Frontal cortex (tissue), 4 donors: ENCODE results near the gene BMPR2. TPM values are rescaled to one million over a fixed set of nuclear protein-coding genes. Genes with fewer than 3 reads are reported as not detected.
"Not testable (repeated sequence)": the region's sequence is repeated elsewhere in the genome, so short reads cannot be mapped to it uniquely, and the experiment has no call there.

Source experiments
- DNase-seq, 2 donors: peaks; one replicate each; pipeline ENCODE4 v3.0.0; 2012; ENCODE audit warnings: low spot score in 2 of 2
- FAIRE-seq: peaks from 2 replicates; lab custom pipeline; 2012; peaks lifted over from hg19 to GRCh38; lab: Jason Lieb, UNC
- total RNA-seq: library from RNA; depleted of rRNA; stranded (reverse); fragments of >200 nt; gene quantifications from one replicate; pipeline ENCODE4 v1.2.3, GENCODE V29; 2014
- donor health status: control.
- donor health status: control.
- donor health status: control.

Gene BMPR2
- total RNA-seq, 1 donor from 2014 or later: 74.6 TPM

DNA sequence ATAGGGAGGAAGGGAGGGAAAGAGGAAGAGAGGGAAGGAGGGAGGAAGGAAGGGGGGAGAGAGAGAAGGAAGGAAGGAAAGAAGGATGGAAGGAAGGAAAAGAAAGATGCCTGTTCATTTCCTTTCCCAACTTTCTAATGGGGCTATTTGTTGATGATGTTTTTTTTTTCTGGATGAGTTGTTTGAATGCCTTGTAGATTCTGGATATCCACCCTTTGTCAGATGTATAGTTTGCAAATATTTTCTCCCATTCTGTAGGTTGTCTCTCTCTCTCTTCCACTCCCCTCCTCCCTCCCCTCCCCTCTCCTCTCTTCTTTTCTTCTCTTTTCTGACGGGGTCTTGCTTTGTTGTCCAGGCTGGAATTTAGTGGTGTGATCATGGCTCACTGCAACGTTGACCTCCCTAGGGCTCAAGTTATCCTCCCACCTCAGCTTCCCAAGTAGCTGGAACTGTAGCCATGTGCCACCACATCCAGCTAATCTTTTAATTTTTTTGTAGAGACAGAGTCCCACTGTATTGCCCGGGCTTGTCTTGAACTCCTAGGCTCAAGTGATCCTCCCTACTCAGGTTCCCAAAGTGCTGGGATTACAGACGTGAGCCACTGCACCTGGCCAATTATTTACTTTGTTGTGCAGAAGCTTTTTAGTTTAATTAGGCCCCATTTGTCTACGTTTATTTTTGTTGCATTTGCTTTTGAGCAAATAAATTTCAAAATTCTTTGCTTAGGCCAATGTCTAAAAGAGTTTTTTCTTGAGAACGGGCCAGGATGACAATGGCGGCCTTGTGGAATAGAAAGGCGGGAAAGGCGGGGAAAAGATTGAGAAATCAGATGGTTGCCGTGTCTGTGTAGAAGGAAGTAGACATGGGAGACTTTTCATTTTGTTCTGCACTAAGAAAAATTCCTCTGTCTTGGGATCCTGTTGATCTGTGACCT lies 201.4 kb downstream of the BMPR2 start:
- DNase-seq (no peak), FAIRE-seq (no peak)

DNA sequence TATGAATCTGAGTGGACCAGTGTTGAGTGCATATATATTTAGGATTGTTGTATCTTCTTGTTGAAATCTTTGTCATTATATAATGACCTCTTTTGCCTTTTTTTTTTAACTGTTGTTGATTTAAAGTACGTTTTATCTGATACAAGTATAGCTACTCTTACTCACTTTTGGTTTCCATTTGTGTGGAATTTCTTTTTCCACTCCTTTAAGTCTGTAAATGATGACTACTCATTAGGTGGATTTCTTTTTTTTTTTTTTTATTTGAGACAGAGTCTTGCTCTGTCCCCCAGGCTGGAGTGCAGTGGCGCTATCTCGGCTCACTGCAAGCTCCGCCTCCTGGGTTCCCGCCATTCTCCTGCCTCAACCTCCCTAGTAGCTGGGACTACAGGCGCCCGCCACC lies 206.7 kb downstream of the BMPR2 start:
- DNase-seq, FAIRE-seq: not testable (repeated sequence)

DNA sequence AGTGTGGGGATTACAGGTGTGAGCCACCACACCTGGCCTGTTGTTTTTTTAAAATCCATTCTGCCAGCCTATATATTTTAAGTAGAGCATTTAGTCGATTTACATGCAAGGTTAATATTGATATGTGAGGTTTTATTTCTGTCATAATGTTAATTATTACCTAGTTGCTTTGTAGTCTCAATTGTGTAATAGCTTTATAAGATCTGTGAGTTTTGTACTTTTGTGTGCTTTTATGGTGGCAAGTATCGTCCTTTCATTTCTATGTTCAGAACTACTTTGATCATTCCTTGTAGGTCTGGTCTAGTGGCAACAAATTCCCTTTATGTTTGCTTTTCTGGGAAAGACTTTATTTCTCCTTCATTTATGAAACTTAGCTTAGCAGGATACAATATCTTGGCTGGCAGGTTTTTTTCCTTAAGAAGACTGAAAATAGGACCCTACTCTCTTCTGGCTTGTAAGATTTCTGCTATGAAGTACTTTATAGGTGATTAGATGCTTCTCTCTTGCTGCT lies 207.6 kb downstream of the BMPR2 start:
- DNase-seq: no peak
- no peak for FAIRE-seq

DNA sequence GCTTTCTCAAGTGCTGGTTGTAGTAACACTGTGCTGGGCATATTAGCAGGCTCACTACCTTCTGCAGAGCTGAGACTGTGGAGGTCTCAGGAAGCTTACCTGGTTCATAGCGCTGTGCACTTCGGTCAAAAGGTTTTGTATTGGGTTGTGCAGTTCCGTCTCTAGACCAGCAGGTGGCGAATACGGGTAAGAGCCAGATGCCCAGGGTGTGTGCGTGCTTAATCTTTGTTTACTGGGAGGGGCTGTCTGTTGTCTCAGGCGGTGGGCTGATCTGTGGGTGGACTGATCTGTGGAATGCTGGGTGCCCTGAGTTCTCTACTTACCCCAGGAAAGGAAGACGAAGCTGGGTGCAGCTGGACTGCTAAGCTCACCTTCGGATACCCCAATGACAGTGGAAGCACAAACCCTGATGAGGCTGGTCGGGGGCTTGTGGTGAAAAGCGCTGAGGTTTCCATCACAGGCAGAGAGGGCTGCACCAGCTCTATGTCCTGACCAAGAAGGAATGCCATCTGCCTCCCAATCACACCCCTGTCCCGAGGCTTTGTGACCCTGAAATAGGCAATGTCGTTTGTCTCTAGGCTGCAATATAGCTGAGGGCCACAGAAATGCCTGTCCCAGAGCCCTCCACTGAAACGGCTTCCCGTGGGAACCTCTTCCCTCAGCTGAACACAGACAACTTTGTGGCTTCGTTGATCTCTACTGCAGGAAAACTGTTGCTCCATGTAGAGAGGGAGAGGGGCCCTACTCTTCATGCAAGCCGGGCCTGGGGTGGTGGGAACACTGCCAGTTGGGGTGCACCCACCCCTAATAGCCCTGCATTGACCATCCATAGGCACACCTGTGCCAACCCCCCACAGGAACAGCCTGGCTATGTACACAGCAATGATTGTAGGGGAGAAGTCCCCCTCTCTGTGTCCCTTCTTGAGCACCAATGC lies 212.8 kb downstream of the BMPR2 start:
- FAIRE-seq (no peak), DNase-seq (peak; percentile 30 to 52)

DNA sequence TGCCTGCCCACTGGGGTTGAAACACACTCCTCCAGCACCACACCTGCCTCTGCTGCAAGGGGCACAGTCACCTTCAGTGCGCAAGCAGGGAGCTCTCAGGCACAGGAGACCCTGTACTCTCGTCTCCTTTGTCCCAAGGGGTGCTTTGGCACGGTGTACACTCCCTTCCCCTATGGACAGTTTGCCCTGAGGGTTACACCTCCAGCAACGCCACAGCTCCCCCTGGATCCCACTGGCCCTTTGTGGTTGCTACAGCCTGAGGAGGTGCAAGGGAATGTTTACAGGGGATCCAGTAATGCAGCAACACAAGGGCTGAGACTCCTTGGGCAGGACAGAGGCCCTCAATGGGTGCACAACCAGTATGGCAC lies 213.4 kb downstream of the BMPR2 start:
- FAIRE-seq (no peak), DNase-seq (no peak)

DNA sequence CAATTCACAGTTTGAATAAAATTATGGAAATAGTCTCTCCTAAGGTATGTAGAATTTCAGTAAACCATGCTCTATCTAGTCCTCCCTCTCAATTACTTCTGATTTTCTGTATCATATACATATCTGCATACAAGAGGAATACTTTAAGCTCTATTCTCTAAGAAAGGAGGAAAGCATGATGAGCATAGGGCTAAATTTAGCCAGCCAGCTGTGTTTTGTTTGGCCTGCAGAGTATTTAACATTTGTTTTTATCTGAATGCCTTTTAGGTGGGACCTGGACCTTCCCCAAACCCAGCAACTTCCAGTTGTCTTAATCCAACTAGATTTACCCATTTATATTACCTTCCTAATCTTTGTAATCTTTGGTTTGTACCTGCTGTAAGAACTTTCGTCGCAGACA lies 216.4 kb downstream of the BMPR2 start:
- DNase-seq: no peak
- FAIRE-seq: no peak

DNA sequence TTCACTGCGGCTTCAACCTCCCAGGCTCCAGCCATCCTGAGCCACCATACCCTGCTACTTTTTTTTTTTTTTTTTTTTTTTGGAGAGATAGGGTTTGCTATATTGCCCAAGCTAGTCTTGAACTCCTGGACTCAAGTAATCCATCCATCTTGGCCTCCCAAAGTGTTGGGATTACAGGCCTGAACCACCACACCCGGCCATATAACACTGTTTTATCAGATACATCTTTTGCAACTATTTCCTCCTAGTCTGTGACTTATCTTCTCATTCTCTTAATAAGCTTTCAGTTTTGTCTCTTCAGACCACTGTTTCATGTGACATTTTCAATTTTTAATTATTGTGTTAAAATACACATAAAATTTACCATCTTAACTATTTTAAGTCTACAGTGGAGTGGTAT lies 223.0 kb downstream of the BMPR2 start:
- FAIRE-seq: no peak
- DNase-seq: no peak

DNA sequence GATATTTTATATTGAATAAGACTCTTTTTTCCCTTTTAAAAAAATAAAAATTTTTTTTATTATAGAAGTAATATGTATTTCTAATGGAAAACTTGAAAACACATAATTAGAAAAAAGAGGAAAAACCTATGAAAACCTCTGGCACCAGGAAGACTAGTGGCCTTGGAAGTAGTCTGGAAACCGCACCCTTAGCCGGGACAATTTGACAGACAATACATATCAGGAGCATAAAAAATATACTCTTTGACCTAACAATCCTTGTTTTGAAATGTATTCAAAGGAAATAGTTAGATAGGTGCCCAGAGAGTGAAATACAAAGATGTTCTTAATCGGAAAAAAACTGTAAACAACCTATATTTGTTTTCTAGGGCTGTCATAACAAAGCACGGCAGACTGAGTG lies 223.8 kb downstream of the BMPR2 start:
- DNase-seq: no peak
- FAIRE-seq: no peak

DNA sequence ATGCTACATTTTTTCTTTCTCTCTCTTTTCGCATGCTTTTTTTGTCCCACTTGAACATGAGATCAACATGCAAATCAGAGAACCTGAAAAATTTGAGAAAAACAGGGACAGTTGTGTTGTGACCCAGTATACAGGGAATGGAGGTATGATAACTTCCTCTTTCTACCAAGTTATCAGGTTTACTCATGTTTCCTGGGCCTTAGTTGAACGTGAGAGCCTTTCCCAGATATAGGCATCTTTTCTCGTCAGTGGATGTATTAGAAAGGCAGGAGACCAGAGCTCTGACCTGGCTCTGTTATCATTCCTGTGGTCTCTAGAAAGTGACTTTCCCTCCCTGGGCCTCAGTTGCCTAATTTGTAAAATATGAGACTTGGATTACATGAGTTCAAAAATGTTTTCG lies 228.6 kb downstream of the BMPR2 start:
- FAIRE-seq (no peak), DNase-seq (no peak)

DNA sequence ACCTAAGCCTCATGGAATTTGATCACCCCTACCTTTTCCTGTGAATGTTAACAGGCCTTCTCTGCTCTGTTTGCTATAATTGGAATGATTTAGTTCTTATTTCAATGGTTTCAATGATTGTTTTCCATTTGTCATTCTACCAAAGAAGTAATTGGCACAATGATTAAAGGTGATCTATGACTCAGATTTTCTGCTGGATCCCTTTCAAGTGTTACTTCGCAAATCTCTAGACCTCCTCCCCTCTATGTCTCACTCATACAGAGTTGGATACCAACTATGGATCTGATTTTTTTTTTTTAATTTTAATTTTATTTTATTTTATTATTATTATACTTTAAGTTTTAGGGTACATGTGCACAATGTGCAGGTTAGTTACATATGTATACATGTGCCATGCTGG lies 229.0 kb downstream of the BMPR2 start:
- DNase-seq: no peak
- no peak for FAIRE-seq

DNA sequence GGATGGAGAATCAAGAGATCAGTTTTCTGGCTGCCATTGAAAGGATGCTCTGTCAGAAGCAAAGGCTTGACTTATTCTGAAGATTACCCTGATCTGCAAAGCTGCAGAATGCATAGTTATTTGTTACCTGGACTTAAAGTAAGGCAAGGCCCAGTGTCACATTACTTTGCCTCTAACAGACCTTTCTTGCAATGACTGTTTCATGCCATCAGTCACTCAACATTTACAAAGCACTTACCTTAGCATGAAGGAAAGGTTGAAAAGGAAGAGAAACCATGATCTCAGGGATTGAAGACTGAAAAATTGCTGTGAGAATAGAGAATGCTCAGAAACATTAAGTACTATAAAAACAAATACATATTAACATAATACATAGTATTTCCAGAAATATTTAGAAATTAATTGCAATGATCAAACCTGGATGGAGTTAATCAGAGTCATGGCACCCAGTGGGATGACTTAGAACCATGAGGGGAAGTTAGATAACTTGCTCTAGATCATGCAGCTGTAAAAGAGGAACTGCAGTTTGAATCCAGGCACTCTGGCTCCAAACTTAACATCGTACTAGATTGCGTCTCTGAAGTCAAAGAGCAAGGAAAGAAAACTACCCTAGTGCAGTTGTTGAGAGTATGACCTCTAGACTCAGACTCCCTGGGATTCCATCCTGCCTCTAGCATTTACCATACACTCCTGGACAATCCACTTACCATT lies 232.2 kb downstream of the BMPR2 start:
- no peak for FAIRE-seq
- DNase-seq: no peak

DNA sequence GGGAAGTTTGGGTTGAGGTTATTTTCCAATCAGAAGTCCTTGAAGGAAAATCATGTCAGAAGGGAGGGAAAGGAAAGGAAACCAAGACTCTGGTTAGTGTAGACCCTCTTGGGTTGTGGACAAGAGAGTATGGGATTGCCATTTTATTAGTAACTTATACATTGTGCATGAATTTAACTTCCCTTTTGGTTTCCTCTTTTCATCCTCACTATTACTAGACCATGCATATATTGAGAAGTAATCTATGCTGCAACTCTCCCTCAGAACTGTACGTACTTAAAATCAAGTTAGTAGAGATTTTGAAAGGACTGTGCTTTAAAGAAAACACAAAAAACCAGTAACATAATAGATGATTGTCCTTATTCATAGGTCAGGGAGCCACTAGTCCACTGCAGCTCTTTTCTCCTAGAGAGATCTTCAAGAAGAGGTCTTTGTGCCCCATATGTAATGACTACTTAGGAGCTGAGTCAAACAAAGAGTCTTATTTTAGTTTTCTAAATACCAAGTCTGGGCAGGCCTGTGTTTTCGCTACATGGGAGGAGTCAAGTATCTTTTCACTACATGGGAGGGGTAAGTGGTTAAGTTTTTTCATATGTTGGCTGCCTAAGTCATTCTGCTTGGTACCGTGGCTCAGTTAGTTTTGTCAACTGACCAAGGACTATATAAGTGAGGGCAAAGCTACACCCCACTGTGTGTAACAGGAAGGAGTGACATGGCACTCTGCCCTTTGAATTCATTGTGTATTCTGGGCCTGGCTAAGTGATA lies 233.4 kb downstream of the BMPR2 start:
- FAIRE-seq (no peak), DNase-seq (no peak)

DNA sequence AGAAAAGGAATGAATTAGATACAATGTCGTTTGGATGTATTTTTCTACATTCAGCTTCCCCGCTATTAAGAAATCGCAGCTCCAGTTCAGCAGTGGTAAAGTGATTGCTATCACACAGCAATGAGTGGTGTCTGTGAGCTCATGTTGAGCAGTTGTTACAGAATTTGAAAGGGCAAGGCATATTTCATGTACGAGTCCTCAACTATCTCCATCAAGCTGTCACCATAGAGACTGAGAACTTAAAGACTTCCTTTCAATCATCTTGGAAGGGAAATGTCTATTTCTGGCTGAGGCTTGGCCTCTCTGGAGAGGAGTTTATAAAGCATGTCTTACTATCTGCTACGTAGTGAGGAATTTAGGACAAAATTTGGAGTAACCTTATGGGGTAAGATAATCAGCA lies 234.3 kb downstream of the BMPR2 start:
- DNase-seq (no peak), FAIRE-seq (no peak)

DNA sequence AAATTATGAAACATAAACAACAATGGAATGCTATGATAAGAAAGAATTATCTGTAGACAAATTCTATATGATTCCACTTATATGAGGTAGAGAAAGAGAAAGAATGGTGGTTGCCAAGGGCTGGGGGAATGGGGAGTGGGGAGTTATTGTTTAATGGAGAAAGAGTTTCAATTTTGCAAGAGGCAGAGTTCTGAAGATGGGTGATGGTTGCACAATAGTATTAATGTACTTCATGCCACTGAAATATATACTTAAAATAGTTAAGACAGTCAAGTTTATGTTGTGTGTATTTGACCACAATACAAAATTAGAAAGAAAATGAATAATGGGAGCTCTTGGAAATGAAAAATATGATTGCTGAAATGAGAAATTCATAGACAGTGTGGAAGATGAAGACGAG lies 236.0 kb downstream of the BMPR2 start:
- DNase-seq (no peak), FAIRE-seq (no peak)

DNA sequence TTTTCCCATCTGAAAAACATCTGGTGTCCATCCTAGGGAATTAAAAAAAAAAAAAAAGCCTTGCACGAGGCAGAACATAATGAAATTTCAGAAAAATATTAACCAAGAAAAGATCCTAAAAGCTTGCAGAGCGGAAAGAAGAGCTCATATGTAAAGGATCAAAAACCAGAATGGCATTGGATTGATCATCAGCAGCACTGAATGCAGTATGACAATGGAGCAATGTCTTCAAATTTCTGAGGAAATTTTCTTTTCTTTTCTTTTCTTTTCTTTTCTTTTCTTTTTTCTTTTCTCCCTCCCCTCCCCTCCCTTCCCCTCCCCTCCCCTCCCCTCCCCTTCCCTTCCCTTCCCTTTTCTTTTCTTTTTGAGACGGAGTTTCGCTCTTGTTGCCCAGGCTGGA lies 237.4 kb downstream of the BMPR2 start:
- no peak for FAIRE-seq
- no peak for DNase-seq
